A549 (cell line): Measurements from ENCODE around the gene GALNT12.

Source experiments
- BHLHE40 ChIP-seq: IDR thresholded peaks from 2 replicates; pipeline ENCODE4 v1.6.1; 2012; ENCODE audit warnings: low read depth, low read length, inconsistent platforms
- CTCF ChIP-seq: fragments of >200 bp; sonication (Bioruptor Twin); formaldehyde crosslinking; IDR thresholded peaks from 3 replicates; pipeline ENCODE4 v1.5.1; 2016
- EP300 ChIP-seq, 2 experiments: fragments of >200 bp; sonication (Bioruptor Twin); formaldehyde crosslinking; IDR thresholded peaks; 2 replicates in 1 of 2; 3 replicates in 1 of 2; pipeline ENCODE4 v1.6.1; 2016 to 2017
- JUNB ChIP-seq: fragments of >200 bp; sonication (Bioruptor Twin); formaldehyde crosslinking; IDR thresholded peaks from 2 replicates; pipeline ENCODE4 v1.6.1; 2016
- PBX3 ChIP-seq: IDR thresholded peaks from 2 replicates; pipeline ENCODE4 v1.6.1; 2012

GRCh38 chr9:98772364-98773155 is 34.9 kb upstream of the GALNT12 start:
- TF ChIP-seq CTCF = no peak
- no peak for TF ChIP-seq PBX3
- TF ChIP-seq BHLHE40 = no peak
- no peak for TF ChIP-seq EP300 (IDR thresholded peaks at IDR 0.05)
- no peak for TF ChIP-seq JUNB
